HepG2 (cell line): ENCODE results near the gene SRXN1. TPM values are rescaled to one million over a fixed set of nuclear protein-coding genes. Genes with fewer than 3 reads are reported as not detected.

Source experiments
- ARNT2 ChIP-seq: sonication (generic); formaldehyde crosslinking; IDR thresholded peaks from 2 replicates; pipeline ENCODE4 v1.8.0; 2022; ENCODE audit warnings: mild to moderate bottlenecking, low read depth, missing genetic modification reagents, moderate library complexity
- ATF5 ChIP-seq: sonication (generic); formaldehyde crosslinking; IDR thresholded peaks from 2 replicates; pipeline ENCODE4 v1.4.0; 2020; ENCODE audit warnings: mild to moderate bottlenecking, low read depth, missing genetic modification reagents
- ATRX ChIP-seq: sonication (generic); formaldehyde crosslinking; IDR thresholded peaks from 2 replicates; pipeline ENCODE4 v1.4.0; 2020; ENCODE audit warnings: missing genetic modification reagents, borderline replicate concordance
- CHD4 ChIP-seq: fragments of 200-600 bp; sonication (generic); IDR thresholded peaks from 2 replicates; pipeline ENCODE4 v1.7.0; 2017; ENCODE audit warnings: mild to moderate bottlenecking, low read length, borderline replicate concordance
- CREM ChIP-seq, 2 experiments: sonication (generic) in 1 of 2; formaldehyde crosslinking in 1 of 2; IDR thresholded peaks; 2 replicates each; pipeline versions ENCODE4 v1.4.0 to v1.6.1; 2016 to 2020; ENCODE audit warnings: antibody characterized with exemption in 1 of 2, mild to moderate bottlenecking in 1 of 2, missing genetic modification reagents in 1 of 2
- HCFC1 ChIP-seq: fragments of 150-350 bp; IDR thresholded peaks from 2 replicates; pipeline ENCODE4 v1.6.1; 2014; ENCODE audit warnings: low read depth, low read length
- HNRNPK ChIP-seq: fragments of 200-400 bp; formaldehyde crosslinking; IDR thresholded peaks from 2 replicates; pipeline ENCODE4 v1.6.1; 2018; ENCODE audit warnings: low read length, low read depth, moderate library complexity, mild to moderate bottlenecking; ENCODE audit not compliant: poor library complexity, severe bottlenecking
- HOXA9 ChIP-seq: sonication (generic); formaldehyde crosslinking; IDR thresholded peaks from 2 replicates; pipeline ENCODE4 v1.8.1; 2022; ENCODE audit warnings: missing genetic modification reagents, mild to moderate bottlenecking, moderate library complexity, borderline replicate concordance
- PAX8 ChIP-seq: sonication (generic); formaldehyde crosslinking; IDR thresholded peaks from 2 replicates; pipeline ENCODE4 v1.8.0; 2022; ENCODE audit warnings: mild to moderate bottlenecking, missing genetic modification reagents, borderline replicate concordance
- PLSCR1 ChIP-seq: sonication (generic); formaldehyde crosslinking; IDR thresholded peaks from 2 replicates; pipeline ENCODE4 v1.5.0; 2020; ENCODE audit warnings: missing genetic modification reagents, mild to moderate bottlenecking, borderline replicate concordance
- RAD21 ChIP-seq: fragments of 450-650 bp; formaldehyde crosslinking; IDR thresholded peaks from 2 replicates; pipeline ENCODE4 v1.5.0; 2020; ENCODE audit warnings: mild to moderate bottlenecking
- SNAPC2 ChIP-seq: sonication (generic); formaldehyde crosslinking; IDR thresholded peaks from 2 replicates; pipeline ENCODE4 v1.8.1; 2022; ENCODE audit warnings: mild to moderate bottlenecking, missing genetic modification reagents
- SNAPC4 ChIP-seq: sonication (generic); formaldehyde crosslinking; IDR thresholded peaks from 2 replicates; pipeline ENCODE4 v1.4.0; 2020; ENCODE audit warnings: mild to moderate bottlenecking, missing genetic modification reagents
- STAT5B ChIP-seq: sonication (generic); formaldehyde crosslinking; IDR thresholded peaks from 2 replicates; pipeline ENCODE4 v1.4.0; 2020; ENCODE audit warnings: missing genetic modification reagents
- ZBTB1 ChIP-seq: sonication (generic); formaldehyde crosslinking; IDR thresholded peaks from 2 replicates; pipeline ENCODE4 v1.4.0; 2020; ENCODE audit warnings: missing genetic modification reagents, borderline replicate concordance
- ZFP37 ChIP-seq: sonication (generic); formaldehyde crosslinking; IDR thresholded peaks from 2 replicates; pipeline ENCODE4 v1.4.0; 2020; ENCODE audit warnings: missing genetic modification reagents, borderline replicate concordance
- ZNF713 ChIP-seq: sonication (generic); formaldehyde crosslinking; IDR thresholded peaks from 2 replicates; pipeline ENCODE4 v1.4.0; 2020; ENCODE audit warnings: mild to moderate bottlenecking, missing genetic modification reagents
- ZNF770 ChIP-seq: sonication (generic); formaldehyde crosslinking; IDR thresholded peaks from 2 replicates; pipeline ENCODE4 v1.5.0; 2020; ENCODE audit warnings: mild to moderate bottlenecking, missing genetic modification reagents
- ZNF816 ChIP-seq: sonication (generic); formaldehyde crosslinking; IDR thresholded peaks from 2 replicates; pipeline ENCODE4 v1.8.0; 2022; ENCODE audit warnings: missing genetic modification reagents, mild to moderate bottlenecking, borderline replicate concordance
- ZNF839 ChIP-seq: sonication (generic); formaldehyde crosslinking; IDR thresholded peaks from 2 replicates; pipeline ENCODE4 v1.4.0; 2020; ENCODE audit warnings: missing genetic modification reagents, mild to moderate bottlenecking, borderline replicate concordance
- ZSCAN25 ChIP-seq: sonication (generic); formaldehyde crosslinking; IDR thresholded peaks from 2 replicates; pipeline ENCODE4 v1.8.0; 2022; ENCODE audit warnings: mild to moderate bottlenecking, missing genetic modification reagents
- polyA plus RNA-seq, 8 experiments: library from polyadenylated mRNA; depleted of rRNA in 3 of 8; stranded (reverse) in 7 of 8; unstranded in 1 of 8; fragments of >200 nt; fragmentation: Illumina TruSeq in 4 of 8; extraction: Trizol in 4 of 8; gene quantifications; 2 replicates each; pipeline versions ENCODE4 v1.2.1 to v1.2.3, GENCODE V29; 2011 to 2016; ENCODE audit warnings: low read depth in 4 of 8, missing spikeins in 1 of 8, mixed read lengths in 1 of 8; ENCODE audit not compliant: insufficient read depth in 1 of 8
- total RNA-seq, 5 experiments: library from RNA; depleted of rRNA; stranded (reverse); fragments of >200 nt; fragmentation: Illumina TruSeq; extraction: Trizol; gene quantifications; 2 replicates each; pipeline ENCODE4 v1.2.3, GENCODE V29; 2016; ENCODE audit warnings: low read depth in 1 of 5

The SRXN1 gene
- total and polyA plus RNA-seq, 2 of the 13 experiments (the other 11 are each of a cell fraction or from before 2014, with no cell fraction given), result 29.9 to 87.7 TPM

GRCh38 chr20:642398-643174 lies 10.4 kb downstream of the SRXN1 start (continued):
- peak; percentile 78 for TF ChIP-seq ZSCAN25 (CRISPR knock-in tag)
- TF ChIP-seq PLSCR1 (CRISPR knock-in tag), result no peak
- TF ChIP-seq STAT5B (CRISPR knock-in tag), result no peak
- TF ChIP-seq SNAPC2 (CRISPR knock-in tag), result no peak
- TF ChIP-seq PAX8 (CRISPR knock-in tag), result no peak
- no peak for TF ChIP-seq SNAPC4
- no peak for TF ChIP-seq HOXA9
- TF ChIP-seq ARNT2 (CRISPR knock-in tag), result no peak
- TF ChIP-seq HNRNPK, result peak; percentile 86
- peak; percentile 47; the same call in 1 of the 2 replicates for TF ChIP-seq RAD21
- no peak for TF ChIP-seq ZNF839 (CRISPR knock-in tag)
- TF ChIP-seq ZFP37 (CRISPR knock-in tag), result no peak
- TF ChIP-seq ZNF713 (CRISPR knock-in tag), result no peak
- TF ChIP-seq CHD4, result peak; percentile 70; the same call in 1 of the 2 replicates
- no peak for TF ChIP-seq ATRX (CRISPR knock-in tag)
- TF ChIP-seq CREM (IDR thresholded peaks at IDR 0.05), result no peak
- no peak for TF ChIP-seq CREM (CRISPR knock-in tag; IDR thresholded peaks at IDR 0.05)
- no peak for TF ChIP-seq ATF5 (CRISPR knock-in tag)
- TF ChIP-seq ZNF770, result peak; percentile 55; the same call in 1 of the 2 replicates
- no peak for TF ChIP-seq ZBTB1 (CRISPR knock-in tag)
- TF ChIP-seq ZNF816, result no peak
- TF ChIP-seq HCFC1, result no peak
